Fibroblast of lung (primary cell): ENCODE results near the gene OVCH1. TPM values are rescaled to one million over a fixed set of nuclear protein-coding genes. Genes with fewer than 3 reads are reported as not detected.
A peak's percentile ranks its signal among the peaks of the same experiment; 100 is the strongest.

Experiments used
- DNase-seq, 2 donors: peaks; one replicate each; pipeline versions ENCODE4 v3.0.0 to v3.0.0-alpha.2; 2010; ENCODE audit warnings: low read depth in 2 of 2
- H2AFZ ChIP-seq: 2 replicates; pipeline ENCODE4 v1.5.1; 2012; ENCODE audit warnings: low read length, control low read depth, inconsistent platforms
- H3K27ac ChIP-seq: 2 replicates; pipeline ENCODE4 v1.5.1; 2011; ENCODE audit warnings: low read length, control low read depth; ENCODE audit not compliant: insufficient read depth
- H3K27me3 ChIP-seq: 2 replicates; pipeline ENCODE4 v1.5.1; 2011; ENCODE audit warnings: mild to moderate bottlenecking, low read length; ENCODE audit not compliant: control insufficient read depth, insufficient read depth
- H3K36me3 ChIP-seq: 2 replicates; pipeline ENCODE4 v1.5.1; 2011; ENCODE audit warnings: low read length; ENCODE audit not compliant: control insufficient read depth, insufficient read depth
- H3K4me1 ChIP-seq: 2 replicates; pipeline ENCODE4 v1.5.1; 2011; ENCODE audit warnings: low read length; ENCODE audit not compliant: control insufficient read depth, insufficient read depth; ENCODE audit errors: extremely low read depth
- H3K4me2 ChIP-seq: 2 replicates; pipeline ENCODE4 v1.5.1; 2011; ENCODE audit warnings: low read length, control low read depth; ENCODE audit not compliant: insufficient read depth; ENCODE audit errors: extremely low read depth
- H3K4me3 ChIP-seq, 4 experiments: fragments of 200-600 bp in 1 of 4; sonication (generic) in 1 of 4; replicated peaks in 1 of 4; 2 replicates each; pipeline ENCODE4 v1.5.1; 2011 to 2016; ENCODE audit warnings: low read length in 4 of 4, low read depth in 3 of 4, mild to moderate bottlenecking in 3 of 4, control low read depth in 2 of 4, inconsistent platforms in 1 of 4, mixed read lengths in 1 of 4; ENCODE audit not compliant: insufficient read depth in 1 of 4; ENCODE audit errors: control extremely low read depth in 1 of 4
- H3K79me2 ChIP-seq: 2 replicates; pipeline ENCODE4 v1.5.1; 2012; ENCODE audit warnings: mild to moderate bottlenecking, low read length, inconsistent platforms; ENCODE audit not compliant: control insufficient read depth, insufficient read depth
- H3K9ac ChIP-seq: 2 replicates; pipeline ENCODE4 v1.5.1; 2011; ENCODE audit warnings: mild to moderate bottlenecking, low read length, control low read depth; ENCODE audit not compliant: insufficient read depth
- H3K9me3 ChIP-seq: 2 replicates; pipeline ENCODE4 v1.5.1; 2012; ENCODE audit warnings: low read depth, low read length; ENCODE audit not compliant: control insufficient read depth, insufficient read depth
- H4K20me1 ChIP-seq: 2 replicates; pipeline ENCODE4 v1.5.1; 2011; ENCODE audit warnings: low read length; ENCODE audit not compliant: control insufficient read depth, insufficient read depth; ENCODE audit errors: extremely low read depth
- CTCF ChIP-seq, 2 donors: IDR thresholded peaks in 1 of 2; conservative IDR thresholded peaks in 1 of 2; 1 replicate in 1 of 2; 2 replicates in 1 of 2; pipeline ENCODE4 v1.5.1; 2011 to 2012; ENCODE audit warnings: low read length in 2 of 2, control low read depth in 1 of 2, inconsistent platforms in 1 of 2, low read depth in 1 of 2, mild to moderate bottlenecking in 1 of 2
- EZH2 ChIP-seq: IDR thresholded peaks from 2 replicates; pipeline ENCODE4 v1.5.1; 2012; ENCODE audit warnings: low read length, control low read depth, mild to moderate bottlenecking; ENCODE audit errors: missing control alignments
- polyA plus RNA-seq, 2 donors: library from polyadenylated mRNA; depleted of rRNA in 1 of 2; stranded (reverse) in 1 of 2; unstranded in 1 of 2; fragments of >200 nt; gene quantifications; 2 replicates each; pipeline ENCODE4 v1.2.1, GENCODE V29; 2011 to 2012; ENCODE audit warnings: missing spikeins in 1 of 2
- total RNA-seq: library from RNA; depleted of rRNA; stranded (reverse); fragments of >200 nt; gene quantifications from 2 replicates; pipeline ENCODE4 v1.2.1, GENCODE V29; 2014

OVCH1 gene
- total and polyA plus RNA-seq, 2 donors (not counting 1 experiment from before 2014, with no cell fraction given), result 0.06 to 1.2 TPM

GRCh38 chr12:29545102-29545467, 47.6 kb upstream of the OVCH1 start:
- Histone ChIP-seq H3K27me3 (no peaks in the 10 kb centered on the region), H3K4me1 (peaks cover 18% of the 10 kb centered on the region), H3K79me2 (no peaks in the 10 kb centered on the region), H3K9me3 (no peaks in the 10 kb centered on the region), H3K36me3 (no peaks in the 10 kb centered on the region), H2AFZ (no peak overlapping the region), H3K27ac (no peak overlapping the region), H3K4me2 (no peak overlapping the region), H3K9ac (no peak overlapping the region), H3K4me3 (no peak overlapping the region), H4K20me1 (no peaks in the 10 kb centered on the region)
- no peak for DNase-seq
- TF ChIP-seq CTCF (conservative IDR thresholded peaks at IDR 0.05 in 1 of 2, IDR thresholded peaks at IDR 0.05 in 1 of 2; ENCODE audit: low read depth in 1 of 2, low read length in 2 of 2) (no peak), EZH2 (no peak)

- Histone ChIP-seq H4K20me1 (no peaks in the 10 kb centered on the region), H3K4me2 (no peak overlapping the region), H3K4me1 (peaks cover 18% of the 10 kb centered on the region), H3K27ac (no peak overlapping the region), H3K9me3 (no peaks in the 10 kb centered on the region), H3K79me2 (no peaks in the 10 kb centered on the region), H3K27me3 (no peaks in the 10 kb centered on the region), H2AFZ (no peak overlapping the region), H3K4me3 (no peak overlapping the region), H3K36me3 (no peaks in the 10 kb centered on the region), H3K9ac (no peak overlapping the region)
- no peak for DNase-seq
- TF ChIP-seq EZH2 (no peak), CTCF (conservative IDR thresholded peaks at IDR 0.05 in 1 of 2, IDR thresholded peaks at IDR 0.05 in 1 of 2; ENCODE audit: low read depth in 1 of 2, low read length in 2 of 2) (no peak)
Measured at GRCh38 chr12:29544428-29545101, 47.1 kb upstream of the OVCH1 start.

GRCh38 chr12:29543036-29543435, 45.5 kb upstream of the OVCH1 start:
- H3K4me2 ChIP-seq, result peak overlapping the region; percentile 89
- no peak overlapping the region for H3K9ac ChIP-seq
- TF ChIP-seq EZH2 (no peak), CTCF (conservative IDR thresholded peaks at IDR 0.05 in 1 of 2, IDR thresholded peaks at IDR 0.05 in 1 of 2; ENCODE audit: low read depth in 1 of 2, low read length in 2 of 2) (no peak)
- no peaks in the 10 kb centered on the region for H3K79me2 ChIP-seq
- no peak overlapping the region for H3K27ac ChIP-seq
- no peak overlapping the region for H2AFZ ChIP-seq
- no peaks in the 10 kb centered on the region for H3K9me3 ChIP-seq
- H3K4me3 ChIP-seq, result peak overlapping the region in 2 of 4 experiments; percentile 12 to 17
- DNase-seq, result peak in 1 of 2 donors; percentile 33
- H4K20me1 ChIP-seq, result no peaks in the 10 kb centered on the region
- no peaks in the 10 kb centered on the region for H3K27me3 ChIP-seq
- no peaks in the 10 kb centered on the region for H3K36me3 ChIP-seq
- peaks cover 18% of the 10 kb centered on the region for H3K4me1 ChIP-seq
